SKM-1 (cell line): ENCODE data around the gene SLC37A4.
"Not testable (repeated sequence)": the region's sequence is repeated elsewhere in the genome, so short reads cannot be mapped to it uniquely, and the experiment has no call there.

ENCODE experiments used
- DNase-seq: peaks from one replicate; lab custom pipeline; 2025; ENCODE audit not compliant: unreplicated experiment; lab: John Stamatoyannopoulos, UW

Gene SLC37A4

DNA sequence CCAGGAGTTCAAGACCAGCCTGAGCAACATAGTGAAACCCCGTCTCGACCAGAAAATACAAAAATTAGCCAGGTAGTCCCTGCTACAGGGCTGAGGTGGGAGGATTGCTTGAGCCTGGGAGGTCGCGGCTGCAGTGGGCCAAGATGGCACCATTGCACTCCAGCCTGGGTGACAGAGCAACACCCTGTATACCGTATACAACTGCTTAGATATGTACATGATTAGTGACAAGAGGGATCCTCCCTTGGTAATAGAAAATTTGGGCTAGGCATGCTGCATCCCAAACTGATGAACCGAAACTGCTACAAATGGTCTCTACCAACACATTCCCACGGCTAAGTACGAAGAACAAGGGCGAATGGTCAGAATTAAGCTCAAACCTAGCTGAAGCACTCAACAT, 12.2 kb upstream of the SLC37A4 start:
- no peak for DNase-seq

DNA sequence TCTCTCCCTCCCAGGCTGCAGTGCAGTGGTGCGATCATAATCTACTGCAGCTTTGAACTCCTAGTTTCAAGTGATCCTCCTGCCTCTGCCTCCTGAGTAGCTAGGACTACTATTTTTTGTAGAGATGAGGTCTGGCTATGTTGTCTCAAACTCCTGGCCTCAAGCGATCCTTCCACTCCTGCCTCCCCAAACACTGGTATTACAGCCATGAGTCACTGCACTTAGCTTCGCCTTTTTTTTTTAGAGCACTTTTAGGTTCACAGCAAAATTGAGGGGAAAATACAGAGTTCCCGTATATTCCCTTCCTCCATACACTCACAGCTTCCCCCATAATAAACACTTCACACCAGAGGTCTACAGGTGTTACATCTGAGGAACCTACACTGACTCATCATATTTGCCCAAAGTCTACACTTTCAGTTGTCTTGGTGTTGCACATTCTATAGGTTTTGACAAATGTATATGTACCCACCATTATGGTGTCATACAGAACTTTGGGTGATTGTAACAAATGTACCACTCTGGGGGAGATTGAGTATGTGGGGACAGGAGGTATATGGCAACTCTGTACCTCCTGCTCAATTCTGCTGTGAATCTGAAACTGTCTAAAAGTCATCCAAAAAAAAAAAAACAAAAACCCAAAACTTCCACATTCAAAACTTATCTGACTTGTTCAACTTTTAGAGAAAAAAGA, 11.3 kb upstream of the SLC37A4 start:
- DNase-seq: no peak

DNA sequence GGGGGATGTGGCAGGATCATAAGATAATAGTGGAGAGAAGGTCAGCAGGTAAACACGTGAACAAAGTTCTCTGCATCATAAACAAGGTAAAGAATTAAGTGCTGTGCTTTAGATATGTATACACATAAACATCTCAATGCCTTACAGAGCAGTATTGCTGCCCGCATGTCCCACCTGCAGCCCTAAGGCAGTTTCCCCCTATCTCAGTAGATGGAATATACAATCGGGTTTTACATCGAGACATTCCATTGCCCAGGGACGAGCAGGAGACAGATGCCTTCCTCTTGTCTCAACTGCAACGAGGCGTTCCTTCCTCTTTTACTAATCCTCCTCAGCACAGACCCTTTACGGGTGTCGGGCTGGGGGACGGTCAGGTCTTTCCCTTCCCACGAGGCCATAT, 8.8 kb upstream of the SLC37A4 start:
- DNase-seq: not testable (repeated sequence)

DNA sequence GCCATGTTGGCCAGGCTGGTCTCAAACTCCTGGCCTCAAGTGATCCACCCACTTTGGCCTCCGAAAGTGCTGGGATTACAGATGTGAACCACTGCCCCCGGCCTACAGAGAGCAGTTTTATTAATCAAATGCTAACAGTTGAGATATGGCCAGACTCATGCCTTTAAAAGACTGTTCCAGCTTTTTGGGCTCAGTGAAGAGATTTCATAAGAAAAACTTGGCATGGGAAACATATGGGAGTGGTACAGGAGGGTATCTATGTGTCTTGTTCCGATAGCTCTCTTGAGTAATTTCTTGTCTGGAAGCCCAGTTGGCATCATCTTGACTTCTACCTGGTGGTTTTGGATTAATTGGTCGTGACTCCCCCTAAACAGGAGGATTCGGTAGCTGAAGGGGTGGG, 8.2 kb upstream of the SLC37A4 start:
- DNase-seq: no peak

DNA sequence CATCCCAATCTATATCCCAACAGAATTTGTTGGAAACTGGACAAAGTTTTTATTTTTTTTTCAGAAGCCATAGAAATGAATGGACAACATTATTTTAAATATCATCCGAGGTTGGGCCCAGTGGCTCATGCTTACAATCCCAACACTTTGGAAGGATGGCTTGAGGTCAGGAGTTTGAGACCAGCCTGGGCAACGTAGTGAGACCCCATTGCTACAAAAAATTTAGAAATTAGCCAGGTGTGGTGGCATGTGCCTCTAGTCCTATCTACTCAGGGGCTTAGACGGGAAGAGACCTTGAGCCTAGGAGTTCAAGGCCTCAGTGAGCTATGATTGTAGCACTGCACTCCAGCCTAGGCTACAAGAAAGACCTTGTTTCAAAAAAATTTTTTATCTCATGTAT, 4.1 kb upstream of the SLC37A4 start:
- DNase-seq: no peak

DNA sequence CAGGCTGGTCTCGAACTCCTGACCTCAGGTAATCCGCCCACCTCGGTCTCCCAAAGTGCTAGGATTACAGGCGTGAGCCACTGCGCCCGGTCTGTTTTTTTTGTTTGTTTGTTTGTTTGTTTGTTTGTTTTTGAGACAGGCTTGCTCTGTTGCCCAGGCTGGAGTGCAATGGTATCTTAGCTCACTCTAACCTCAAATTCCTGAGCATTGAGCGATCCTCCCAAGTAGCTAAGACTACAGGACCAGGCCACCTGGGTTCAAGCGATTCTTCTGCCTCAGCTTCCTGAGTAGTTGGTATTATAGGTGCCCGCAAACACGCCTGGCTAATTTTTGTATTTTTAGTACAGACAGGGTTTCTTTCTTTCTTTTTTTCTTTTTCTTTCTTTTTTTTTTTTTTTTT, 2.7 kb upstream of the SLC37A4 start:
- DNase-seq: not testable (repeated sequence)

DNA sequence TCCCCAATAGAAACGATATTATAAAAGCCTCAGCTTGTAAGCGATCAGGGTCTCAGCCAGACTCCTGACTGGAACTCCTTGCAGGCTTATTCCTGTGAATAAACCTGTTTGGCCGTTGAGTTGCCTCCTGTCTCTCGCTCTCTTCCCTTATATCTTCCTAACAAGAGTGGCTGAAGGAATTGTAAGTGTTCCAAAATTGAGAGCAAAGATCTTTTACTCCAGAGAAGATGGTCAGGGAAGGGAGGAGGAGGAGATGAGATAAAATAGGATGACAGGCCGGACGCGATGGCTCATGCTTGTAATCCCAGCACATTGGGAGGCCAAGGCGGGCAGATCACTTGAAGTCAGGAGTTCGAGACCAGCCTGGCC, 1.2 kb upstream of the SLC37A4 start:
- DNase-seq: no peak

DNA sequence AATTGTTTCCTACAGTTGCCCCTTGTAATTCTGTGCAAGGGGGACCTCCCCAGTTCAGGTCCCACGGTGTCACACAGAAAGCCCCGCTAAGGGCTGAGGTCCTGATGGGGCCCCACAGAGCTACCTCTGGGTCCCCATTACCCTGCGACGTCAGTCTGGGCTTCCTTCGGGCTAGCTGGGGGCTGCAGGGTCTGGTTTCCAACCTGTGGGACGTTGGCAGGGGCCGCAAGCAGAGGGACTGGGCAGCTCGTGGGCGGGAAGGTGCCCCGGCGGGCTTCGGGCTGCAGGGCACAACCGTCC, 698 bp downstream of the SLC37A4 start:
- no peak for DNase-seq

DNA sequence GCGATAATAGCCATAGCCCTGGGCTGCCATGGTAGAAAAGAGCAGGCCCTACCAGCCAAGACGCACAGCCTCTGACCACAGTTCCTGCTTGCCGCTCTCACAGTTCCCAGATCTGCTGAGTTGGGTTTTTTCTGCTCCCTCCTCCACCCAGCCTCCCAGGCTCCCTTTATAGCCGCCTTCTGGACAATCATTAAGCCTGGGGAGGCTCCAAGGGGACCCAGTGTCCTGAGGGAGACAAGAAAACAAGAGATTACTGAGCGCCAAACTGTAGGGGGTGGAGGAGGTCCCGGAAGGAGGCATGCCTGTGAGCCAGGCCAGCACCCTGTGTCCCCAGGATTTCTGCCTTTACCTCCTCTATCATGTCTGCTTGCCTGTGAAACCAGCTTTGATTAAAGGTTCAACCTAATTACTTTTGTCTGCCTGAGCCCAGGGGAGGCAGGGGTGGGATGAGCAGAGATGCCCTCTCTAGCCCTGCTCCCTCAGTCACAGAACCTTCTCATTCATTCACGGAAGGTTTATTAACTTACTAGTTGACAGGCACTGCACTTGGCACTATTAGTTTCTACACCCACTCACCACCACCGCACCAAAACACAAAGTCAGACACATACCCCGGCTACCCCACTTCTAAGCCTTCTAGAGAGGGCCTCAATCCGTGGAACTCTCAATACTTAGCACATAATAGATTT, 1.2 kb downstream of the SLC37A4 start:
- no peak for DNase-seq

DNA sequence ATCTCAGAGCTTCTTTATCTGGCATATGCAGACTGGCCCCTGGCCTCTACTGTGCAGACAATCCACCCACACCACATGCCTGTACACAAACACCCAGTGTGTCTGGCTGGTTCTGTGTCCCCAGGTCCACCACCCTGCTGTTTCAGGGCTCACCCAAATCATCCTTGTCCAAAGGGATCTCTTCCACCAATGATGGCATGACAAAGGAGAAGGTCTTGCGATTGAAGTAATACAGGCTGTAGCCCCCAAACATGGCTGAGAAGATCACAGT, 1.7 kb downstream of the SLC37A4 start:
- DNase-seq: no peak

DNA sequence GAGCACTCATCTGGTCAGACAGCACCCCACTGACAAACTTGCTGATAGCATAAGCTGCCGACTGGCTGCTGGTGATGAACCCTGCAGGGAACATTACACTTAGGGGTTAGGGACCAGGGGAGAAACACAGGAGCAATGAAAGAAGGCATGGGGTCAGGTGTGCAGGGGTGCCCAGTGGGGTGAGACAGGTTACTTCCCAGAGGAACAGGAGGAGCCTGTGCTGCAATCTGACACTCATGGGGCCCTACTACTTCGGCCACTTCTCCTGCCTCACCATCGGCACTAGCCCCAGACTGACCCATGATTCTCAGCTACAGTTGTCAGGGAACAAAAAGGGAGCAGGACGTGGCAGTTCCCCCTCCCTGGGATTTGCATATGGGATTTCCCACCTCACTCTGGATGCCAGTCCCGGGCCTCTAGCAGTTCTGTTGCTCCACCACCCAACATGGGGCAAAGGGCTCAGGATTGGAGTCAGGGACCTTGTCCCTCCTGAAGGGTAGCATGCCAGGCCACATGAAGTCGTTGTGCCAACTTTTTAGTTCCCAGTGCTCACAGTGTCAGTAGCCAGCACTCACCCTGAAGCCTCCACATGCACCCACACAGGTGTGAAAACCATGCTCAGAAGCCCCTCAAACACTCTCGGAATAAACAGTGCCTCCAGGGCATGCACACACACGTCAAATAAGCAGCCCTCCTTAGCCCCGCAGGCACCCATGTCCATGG, 2.2 kb downstream of the SLC37A4 start:
- no peak for DNase-seq

DNA sequence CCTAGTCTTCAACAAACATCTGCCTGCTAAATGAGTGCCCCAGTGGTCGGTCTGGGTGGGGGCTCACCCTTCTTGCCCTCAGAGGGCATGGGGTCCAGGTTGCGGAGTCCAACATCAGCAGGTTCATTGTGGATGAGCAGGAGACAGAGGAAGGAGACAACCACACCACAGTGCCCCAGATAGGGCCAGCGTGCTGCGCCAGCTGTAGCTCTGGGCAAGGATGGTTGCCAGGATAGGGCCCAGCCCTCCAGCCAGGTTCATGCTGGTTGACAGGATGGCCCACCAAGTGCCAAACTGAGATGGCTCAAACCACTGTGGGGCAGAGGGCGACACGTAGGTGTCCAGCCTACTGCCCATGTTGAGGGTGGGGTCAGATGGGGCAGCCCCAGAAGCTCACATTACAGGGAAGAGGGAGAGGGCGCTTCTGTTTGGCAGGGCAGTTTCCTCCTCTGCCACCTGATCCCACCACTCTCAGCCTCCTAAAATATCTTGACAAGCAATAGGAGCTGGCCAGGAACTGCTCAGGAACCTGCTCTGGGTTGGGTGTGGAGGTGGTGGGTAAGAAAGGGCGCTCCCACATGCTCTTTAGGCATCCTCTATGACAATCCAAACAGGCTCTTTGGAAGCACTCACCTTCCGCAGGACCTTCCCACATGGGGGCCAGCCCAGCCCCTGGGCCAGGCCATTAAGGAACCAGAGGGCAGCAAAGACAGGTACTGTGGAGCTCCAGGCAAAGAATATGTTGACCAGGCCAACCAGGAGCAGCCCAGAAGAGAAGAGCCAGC, 2.9 kb downstream of the SLC37A4 start:
- DNase-seq: no peak

DNA sequence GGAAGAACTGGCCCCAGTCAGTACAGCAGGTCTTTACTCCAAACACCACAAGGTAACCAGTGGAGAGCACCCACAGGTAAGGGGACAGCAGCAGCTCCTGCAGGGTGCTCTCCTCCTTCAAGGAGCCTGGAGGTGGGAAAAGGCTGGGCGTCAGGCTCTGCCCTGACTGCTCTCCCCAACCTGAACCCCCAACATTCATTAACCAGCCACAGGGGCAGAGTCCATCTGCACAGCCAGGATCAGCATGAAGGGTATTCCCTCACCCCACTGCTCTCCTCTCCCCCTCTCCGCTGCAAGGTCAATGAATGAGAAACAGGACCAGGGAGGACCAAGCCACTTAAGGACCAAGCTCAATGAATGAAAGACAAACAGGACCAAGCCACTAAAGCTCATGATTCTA, 3.7 kb downstream of the SLC37A4 start:
- no peak for DNase-seq

DNA sequence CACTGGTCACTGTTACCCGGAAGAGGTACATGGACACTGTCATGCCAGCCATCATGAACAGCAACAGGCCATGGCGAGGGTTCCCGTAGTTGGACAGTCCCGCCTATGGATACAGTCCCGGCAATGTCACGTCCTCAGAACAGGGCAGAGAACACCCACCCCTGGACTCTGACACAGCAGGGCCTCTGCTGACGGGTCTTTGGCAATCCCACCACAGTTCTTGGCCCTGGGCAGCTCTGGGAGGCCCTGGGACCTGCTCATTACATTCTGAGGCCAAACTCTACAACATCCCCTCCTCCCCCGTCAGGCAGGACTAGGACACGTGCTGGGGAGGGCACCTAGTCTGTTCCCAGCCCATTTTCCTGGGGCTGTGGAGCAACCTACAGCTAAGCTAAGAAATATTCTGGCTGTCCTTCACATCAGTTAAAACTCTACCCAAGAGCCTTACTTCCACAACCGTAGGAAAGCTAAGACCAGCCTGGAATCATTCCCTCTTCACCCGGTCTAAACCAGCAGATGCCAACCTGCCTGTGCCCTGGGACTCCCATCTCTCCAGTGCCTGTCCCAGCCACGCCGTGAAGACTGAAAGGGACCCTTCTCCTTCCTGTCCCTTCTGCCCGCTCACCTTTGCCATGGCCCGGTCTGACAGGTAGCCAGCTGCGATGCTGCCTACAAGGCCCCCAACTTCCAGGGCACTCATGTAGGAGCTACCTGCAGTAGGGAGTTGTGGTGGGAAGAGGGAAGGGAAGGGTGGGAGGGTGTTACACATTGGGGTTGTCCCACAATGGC, 4.5 kb downstream of the SLC37A4 start:
- DNase-seq: no peak

DNA sequence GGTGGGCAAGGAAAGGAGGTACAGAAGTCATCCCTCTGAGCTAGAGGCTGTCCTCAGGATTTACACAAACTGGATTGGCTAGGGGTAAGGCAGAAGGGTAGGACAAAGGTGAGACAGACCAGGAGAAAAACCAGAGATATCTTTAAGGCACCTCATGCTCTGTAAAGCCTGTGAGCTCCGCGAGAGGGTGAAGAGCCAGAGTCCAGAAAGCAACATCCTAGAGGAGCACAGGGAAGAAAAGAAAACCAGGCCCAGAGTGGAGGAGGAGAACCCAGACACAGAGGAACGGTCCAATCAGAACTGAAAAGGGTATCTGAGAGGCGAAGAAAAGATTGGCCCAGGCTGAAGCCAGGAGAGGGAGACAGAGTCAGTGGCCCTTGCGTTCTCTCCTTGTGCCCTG, 5.1 kb downstream of the SLC37A4 start:
- DNase-seq: no peak

DNA sequence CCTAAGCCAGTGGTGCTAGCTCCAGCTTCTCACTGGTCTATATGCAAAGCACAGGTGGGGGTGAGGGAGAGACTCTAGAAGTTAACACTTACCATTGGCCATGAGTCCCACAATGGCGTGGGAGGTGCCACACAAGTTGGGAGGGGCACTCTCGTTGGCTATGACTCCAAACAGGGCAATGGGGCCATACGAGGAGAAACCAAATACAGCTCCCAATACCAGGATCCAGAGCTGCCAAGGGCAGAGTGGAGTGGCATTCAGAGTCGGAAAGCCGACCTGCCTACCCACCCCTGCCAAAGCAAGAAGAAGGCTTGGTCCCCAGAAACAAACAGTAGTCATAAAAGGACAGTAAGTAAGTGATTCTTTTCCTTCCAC, 5.6 kb downstream of the SLC37A4 start:
- DNase-seq: no peak

DNA sequence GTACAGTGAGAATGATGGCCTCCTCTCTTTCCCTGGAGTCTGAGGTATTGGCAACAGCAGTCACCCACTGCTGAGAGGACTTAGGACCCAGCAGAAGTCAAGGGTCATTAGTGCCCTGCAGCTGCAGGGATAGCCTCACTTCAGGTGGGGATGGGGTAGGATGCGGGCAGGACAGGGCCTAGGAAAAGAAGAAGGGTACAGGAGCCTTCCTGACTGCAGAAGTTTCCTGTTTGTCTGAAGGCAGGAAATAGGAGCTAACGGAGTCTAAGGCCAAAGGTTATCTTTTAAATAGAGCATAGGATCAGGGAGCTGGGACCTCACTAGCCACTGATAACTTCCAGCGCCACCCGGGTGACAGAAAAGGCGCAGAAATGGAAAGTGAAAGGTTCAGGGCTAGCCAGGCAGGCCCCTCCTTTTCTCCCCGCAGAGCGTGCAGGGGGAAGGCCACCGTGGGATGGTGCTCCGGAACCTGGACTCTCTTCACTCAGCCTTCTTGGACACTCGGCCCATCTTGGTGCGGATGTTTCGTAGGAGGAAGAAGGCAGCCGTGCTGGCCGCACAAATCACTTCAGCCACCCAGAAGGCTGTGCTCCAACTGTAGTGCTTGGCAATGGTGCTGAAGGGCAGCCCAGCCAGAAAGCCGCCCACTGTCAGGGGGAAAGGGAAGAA, 6.1 kb downstream of the SLC37A4 start:
- no peak for DNase-seq

DNA sequence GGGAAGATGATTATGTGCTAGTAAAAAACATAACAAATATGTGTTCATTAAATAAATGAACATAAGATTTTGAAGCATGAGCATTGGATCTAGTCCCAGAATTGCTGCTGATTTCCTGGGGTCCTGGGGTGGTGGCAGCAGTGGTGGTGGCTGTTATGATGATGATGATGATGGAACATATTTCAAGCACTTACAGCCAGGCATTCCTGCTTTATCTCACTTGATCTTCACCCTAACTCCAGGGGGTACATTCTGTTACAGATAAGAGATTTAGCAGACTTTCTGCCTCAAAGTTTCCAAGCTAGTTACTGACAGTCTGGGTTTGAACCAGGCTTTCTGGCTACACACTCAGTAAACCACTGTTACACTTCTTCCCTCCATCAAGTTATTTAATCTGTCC, 6.9 kb downstream of the SLC37A4 start:
- DNase-seq: no peak

DNA sequence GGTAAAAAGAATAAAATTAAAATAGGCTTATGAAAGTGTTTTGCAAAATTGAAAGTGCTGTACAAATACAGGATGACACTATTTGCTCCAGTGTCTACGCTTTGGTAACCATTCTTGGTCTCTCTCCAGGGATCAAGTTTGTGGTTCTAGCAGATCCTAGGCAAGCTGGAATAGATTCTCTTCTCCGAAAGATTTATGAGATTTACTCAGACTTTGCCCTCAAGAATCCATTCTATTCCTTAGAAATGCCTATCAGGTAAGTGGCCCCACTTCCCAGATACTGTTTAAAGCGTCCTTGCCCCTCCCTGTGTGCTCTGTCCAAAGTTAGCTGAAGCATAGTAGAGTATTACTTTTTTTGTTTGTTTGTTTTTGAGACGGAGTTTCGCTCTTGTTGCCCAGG, 9.0 kb downstream of the SLC37A4 start:
- DNase-seq: no peak

DNA sequence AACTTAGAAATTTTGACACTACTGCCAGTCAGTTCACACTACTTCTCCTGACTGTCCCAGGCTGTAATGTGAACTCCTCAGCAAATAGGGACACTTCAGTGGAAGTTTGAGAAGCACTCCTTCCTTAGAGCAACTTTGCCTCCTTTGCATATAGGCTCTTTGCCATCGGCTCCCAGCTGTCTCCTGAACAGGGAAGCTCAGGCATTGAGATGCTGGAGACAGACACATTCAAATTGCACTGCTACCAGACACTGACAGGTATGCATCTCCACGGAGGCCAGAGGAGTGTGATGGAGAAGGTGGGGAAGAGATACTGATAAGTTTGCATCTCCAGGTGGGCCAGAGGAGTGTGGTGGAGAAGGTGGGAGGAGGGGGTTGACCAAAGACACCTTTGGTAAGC, 10.7 kb downstream of the SLC37A4 start:
- DNase-seq: no peak
